Liver (tissue), 9 donors: ENCODE results near the gene CCDC190. TPM values are rescaled to one million over a fixed set of nuclear protein-coding genes. Genes with fewer than 3 reads are reported as not detected.

Experiments
- DNase-seq: peaks from one replicate; pipeline ENCODE4 v3.0.0-alpha.2; 2017; ENCODE audit warnings: low spot score
- H3K27ac ChIP-seq, 2 donors: one replicate each; pipeline ENCODE4 v1.7.0; 2013; ENCODE audit warnings: inconsistent platforms in 2 of 2, low read length in 2 of 2, control low read depth in 1 of 2, low read depth in 1 of 2, mild to moderate bottlenecking in 1 of 2
- H3K27me3 ChIP-seq, 4 donors: one replicate each; pipeline versions ENCODE4 v1.6.1 to v1.7.0; 2013; ENCODE audit warnings: low read length in 3 of 4, inconsistent platforms in 1 of 4, mild to moderate bottlenecking in 1 of 4, moderate library complexity in 1 of 4; ENCODE audit not compliant: control insufficient read depth in 4 of 4, insufficient read depth in 4 of 4
- H3K36me3 ChIP-seq, 4 donors: one replicate each; pipeline versions ENCODE4 v1.6.1 to v1.7.0; 2013; ENCODE audit warnings: low read length in 3 of 4, mild to moderate bottlenecking in 3 of 4, low read depth in 1 of 4, moderate library complexity in 1 of 4; ENCODE audit not compliant: control insufficient read depth in 4 of 4, insufficient read depth in 3 of 4
- H3K4me1 ChIP-seq, 4 donors: one replicate each; pipeline versions ENCODE4 v1.6.1 to v1.7.0; 2013; ENCODE audit warnings: low read length in 3 of 4, mild to moderate bottlenecking in 3 of 4, moderate library complexity in 1 of 4; ENCODE audit not compliant: control insufficient read depth in 4 of 4, insufficient read depth in 4 of 4
- H3K4me3 ChIP-seq, 3 donors: one replicate each; pipeline versions ENCODE4 v1.6.1 to v1.7.0; 2013; ENCODE audit warnings: low read length in 3 of 3, control low read depth in 1 of 3, low read depth in 1 of 3, mild to moderate bottlenecking in 1 of 3
- H3K9ac ChIP-seq, 2 donors: one replicate each; pipeline ENCODE4 v1.7.0; 2013; ENCODE audit warnings: low read length in 2 of 2, mild to moderate bottlenecking in 2 of 2, moderate library complexity in 2 of 2, control low read depth in 1 of 2, low read depth in 1 of 2
- H3K9me3 ChIP-seq, 4 donors: one replicate each; pipeline versions ENCODE4 v1.6.1 to v1.7.0; 2013; ENCODE audit warnings: low read length in 3 of 4; ENCODE audit not compliant: control insufficient read depth in 4 of 4
- EGR1 ChIP-seq, 2 donors: IDR thresholded peaks; 2 replicates each; pipeline ENCODE4 v1.6.1; 2016 to 2018; ENCODE audit warnings: antibody characterized with exemption in 2 of 2, low read depth in 2 of 2
- FOXA1 ChIP-seq: IDR thresholded peaks from 2 replicates; pipeline ENCODE4 v1.6.1; 2016; ENCODE audit warnings: antibody characterized with exemption
- GABPA ChIP-seq, 2 donors: IDR thresholded peaks in 1 of 2; conservative IDR thresholded peaks in 1 of 2; 2 replicates each; pipeline ENCODE4 v1.6.1; 2016; ENCODE audit warnings: antibody characterized with exemption in 2 of 2, mild to moderate bottlenecking in 1 of 2, moderate library complexity in 1 of 2
- HNF4A ChIP-seq, 2 donors: conservative IDR thresholded peaks; 2 replicates each; pipeline ENCODE4 v1.6.1; 2016; ENCODE audit warnings: antibody characterized with exemption in 2 of 2, mild to moderate bottlenecking in 2 of 2
- HNF4G ChIP-seq: IDR thresholded peaks from 2 replicates; pipeline ENCODE4 v1.6.1; 2016; ENCODE audit warnings: antibody characterized with exemption
- JUND ChIP-seq, 2 donors: IDR thresholded peaks; 2 replicates each; pipeline ENCODE4 v1.6.1; 2016; ENCODE audit warnings: antibody characterized with exemption in 2 of 2
- NR2F2 ChIP-seq: IDR thresholded peaks from 2 replicates; pipeline ENCODE4 v1.6.1; 2016; ENCODE audit warnings: antibody characterized with exemption
- RXRA ChIP-seq, 2 donors: IDR thresholded peaks; 2 replicates each; pipeline ENCODE4 v1.6.1; 2017 to 2018; ENCODE audit warnings: antibody characterized with exemption in 2 of 2, mild to moderate bottlenecking in 1 of 2
- SP1 ChIP-seq: IDR thresholded peaks from 2 replicates; pipeline ENCODE4 v1.6.1; 2018; ENCODE audit warnings: antibody characterized with exemption, mild to moderate bottlenecking
- TAF1 ChIP-seq: conservative IDR thresholded peaks from 2 replicates; pipeline ENCODE4 v1.6.1; 2016; ENCODE audit warnings: antibody characterized with exemption, mild to moderate bottlenecking
- YY1 ChIP-seq: IDR thresholded peaks from 2 replicates; pipeline ENCODE4 v1.6.1; 2016; ENCODE audit warnings: antibody characterized with exemption, mild to moderate bottlenecking
- WGBS: extraction: QIAGEN DNeasy Blood & Tissue Kit; methylation state at CpG from one replicate; pipeline ENCODE4 v1.1.7; 2013; 5-methylcytosine and 5-hydroxymethylcytosine counted together
- polyA plus RNA-seq, 2 donors: library from polyadenylated mRNA; stranded (reverse) in 1 of 2; unstranded in 1 of 2; fragments of 200-250 nt in 1 of 2; fragments of >200 nt in 1 of 2; fragmentation: Nextera tagmentation in 1 of 2; extraction: Ambion mirVana in 1 of 2; gene quantifications; one replicate each; pipeline versions ENCODE4 v1.2.1 to v1.2.3, GENCODE V29; 2013 to 2015
- total RNA-seq, 2 donors: library from RNA; depleted of rRNA; stranded (reverse); fragments of >200 nt; gene quantifications; one replicate each; pipeline ENCODE4 v1.2.3, GENCODE V29; 2014
- TF ChIP-seq, protein P1 (sequence below): fragments of 150-350 bp; IDR thresholded peaks from 2 replicates; pipeline ENCODE4 v1.5.1; 2017; ENCODE audit warnings: improper control_type of control experiment, low read depth, low read length; ENCODE audit not compliant: missing input control
- TF ChIP-seq, protein P2 (sequence below): IDR thresholded peaks from 2 replicates; pipeline ENCODE4 v1.6.1; 2016; ENCODE audit warnings: antibody characterized with exemption
- TF ChIP-seq, protein P3 (sequence below): IDR thresholded peaks from 2 replicates; pipeline ENCODE4 v1.6.1; 2016; ENCODE audit warnings: antibody characterized with exemption
- donor health status: healthy.
- donor health status: healthy.
- donor health status: healthy.
- donor health status: healthy.
- donor health status: healthy.

Gene CCDC190
- total and polyA plus RNA-seq, 4 donors = not detected

DNA sequence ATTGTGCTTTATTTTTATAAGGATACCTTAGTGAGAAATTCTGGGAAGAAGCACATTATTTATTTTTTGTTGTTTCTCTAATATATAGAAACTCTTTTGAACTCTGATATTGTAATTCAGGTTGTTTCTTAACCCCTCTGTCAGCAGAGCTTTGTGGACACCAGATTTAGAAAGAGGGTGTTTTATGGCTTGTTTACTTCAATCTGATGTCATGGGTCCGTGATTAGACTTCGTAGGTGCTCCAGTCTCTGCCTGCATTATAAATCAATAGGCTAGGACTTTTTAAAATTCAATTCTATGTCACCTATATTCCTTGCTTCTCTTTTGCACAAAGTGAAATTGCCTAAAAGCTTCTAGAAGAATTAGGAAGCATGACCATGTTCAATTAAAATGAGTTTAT, 47.3 kb upstream of the CCDC190 start (continued):
- TF ChIP-seq SP1 (no peak), EGR1 (IDR thresholded peaks at IDR 0.05; ENCODE audit: low read depth in 2 of 2) (no peak)

DNA sequence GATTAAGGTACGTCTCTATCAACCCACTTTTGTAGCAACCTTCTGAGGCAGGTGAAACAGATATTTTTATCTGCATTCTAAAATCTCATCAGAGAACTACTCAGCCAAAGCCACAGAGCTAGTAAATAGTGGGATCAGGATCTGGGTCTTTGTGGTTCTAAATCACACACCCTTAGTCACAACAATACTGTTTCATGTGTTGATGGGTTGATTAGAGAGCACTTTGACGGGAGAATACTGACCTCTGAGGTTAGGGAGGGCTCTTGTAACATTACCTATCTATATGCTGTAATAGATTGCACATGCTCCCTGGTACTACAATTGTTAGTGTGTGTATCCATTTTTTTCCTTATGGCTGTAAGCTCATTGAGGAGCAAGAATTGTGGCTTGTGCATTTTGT, 45.5 kb upstream of the CCDC190 start:
- no peak for DNase-seq
- no peak for TF ChIP-seq HNF4G
- TF ChIP-seq RXRA (IDR thresholded peaks at IDR 0.05) = no peak
- TF ChIP-seq EGR1 (IDR thresholded peaks at IDR 0.05; ENCODE audit: low read depth in 2 of 2) = no peak
- no peak for TF ChIP-seq YY1
- TF ChIP-seq NR2F2 = no peak
- TF ChIP-seq, protein P1, sequence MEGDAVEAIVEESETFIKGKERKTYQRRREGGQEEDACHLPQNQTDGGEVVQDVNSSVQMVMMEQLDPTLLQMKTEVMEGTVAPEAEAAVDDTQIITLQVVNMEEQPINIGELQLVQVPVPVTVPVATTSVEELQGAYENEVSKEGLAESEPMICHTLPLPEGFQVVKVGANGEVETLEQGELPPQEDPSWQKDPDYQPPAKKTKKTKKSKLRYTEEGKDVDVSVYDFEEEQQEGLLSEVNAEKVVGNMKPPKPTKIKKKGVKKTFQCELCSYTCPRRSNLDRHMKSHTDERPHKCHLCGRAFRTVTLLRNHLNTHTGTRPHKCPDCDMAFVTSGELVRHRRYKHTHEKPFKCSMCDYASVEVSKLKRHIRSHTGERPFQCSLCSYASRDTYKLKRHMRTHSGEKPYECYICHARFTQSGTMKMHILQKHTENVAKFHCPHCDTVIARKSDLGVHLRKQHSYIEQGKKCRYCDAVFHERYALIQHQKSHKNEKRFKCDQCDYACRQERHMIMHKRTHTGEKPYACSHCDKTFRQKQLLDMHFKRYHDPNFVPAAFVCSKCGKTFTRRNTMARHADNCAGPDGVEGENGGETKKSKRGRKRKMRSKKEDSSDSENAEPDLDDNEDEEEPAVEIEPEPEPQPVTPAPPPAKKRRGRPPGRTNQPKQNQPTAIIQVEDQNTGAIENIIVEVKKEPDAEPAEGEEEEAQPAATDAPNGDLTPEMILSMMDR = no peak
- no peak for TF ChIP-seq HNF4A (conservative IDR thresholded peaks at IDR 0.05)
- H3K4me3 ChIP-seq = no peak overlapping the region
- peaks cover 0 to under 1% (median 0%) of the 10 kb centered on the region in 4 donors for H3K9me3 ChIP-seq
- WGBS = 85% methylated on average over 2 of the region's 2 CpGs
- H3K4me1 ChIP-seq = no peaks in the 10 kb centered on the region
- no peak overlapping the region for H3K9ac ChIP-seq
- H3K27me3 ChIP-seq = no peaks in the 10 kb centered on the region
- no peak overlapping the region for H3K27ac ChIP-seq
- H3K36me3 ChIP-seq = no peaks in the 10 kb centered on the region

DNA sequence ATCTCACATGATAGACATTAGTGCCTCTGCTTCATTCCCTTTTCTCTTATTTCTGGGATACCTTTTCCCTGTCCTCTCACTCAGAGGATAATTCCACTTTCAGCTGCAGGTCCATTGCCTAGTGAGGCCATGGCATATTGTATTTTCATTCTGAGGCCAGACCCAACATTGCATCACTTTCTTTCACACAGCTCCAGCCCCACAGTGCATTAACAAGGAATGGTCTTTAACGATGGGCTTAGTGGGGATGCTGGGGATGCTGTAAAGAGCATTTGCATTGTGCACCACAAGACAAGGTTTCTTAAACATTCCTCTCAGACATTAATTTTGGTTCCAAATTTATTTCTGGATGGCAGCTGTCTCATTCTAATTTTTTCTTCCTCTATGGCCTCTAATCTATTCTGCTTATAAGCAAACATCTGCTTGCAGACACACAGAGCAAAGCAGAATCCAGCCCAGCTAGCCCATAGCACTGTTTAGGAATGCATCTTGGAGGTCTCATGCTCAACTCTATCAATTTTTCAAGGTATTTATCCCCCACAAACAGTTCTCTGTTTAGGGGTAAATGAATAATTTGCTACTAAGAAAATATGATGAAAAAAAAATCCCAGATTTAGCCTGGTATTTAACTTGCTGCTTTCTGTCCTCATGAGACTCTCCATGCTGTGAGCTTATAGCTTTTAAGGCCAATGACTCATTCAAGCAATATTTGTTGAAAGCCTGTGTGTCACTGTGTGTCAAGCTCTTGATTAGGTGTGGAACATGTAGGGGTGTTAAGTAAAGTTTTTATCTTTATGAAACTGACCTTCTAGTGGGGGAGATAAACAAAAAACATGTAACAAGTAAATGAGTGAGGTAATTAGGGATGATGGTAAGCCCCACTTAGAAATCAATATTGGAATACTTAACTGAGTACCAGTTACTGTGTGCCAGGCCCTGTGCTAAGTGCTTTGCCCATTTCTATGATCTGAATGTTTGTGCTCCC, 44.5 kb upstream of the CCDC190 start:
- 49% methylated on average over 1 of the region's 1 CpG for WGBS
- no peak overlapping the region for H3K9ac ChIP-seq
- DNase-seq = no peak

More for the DNA sequence above, 44.5 kb upstream of the CCDC190 start:
- no peaks in the 10 kb centered on the region for H3K36me3 ChIP-seq
- no peaks in the 10 kb centered on the region for H3K4me1 ChIP-seq
- H3K9me3 ChIP-seq = no peaks in the 10 kb centered on the region
- TF ChIP-seq, protein P2, sequence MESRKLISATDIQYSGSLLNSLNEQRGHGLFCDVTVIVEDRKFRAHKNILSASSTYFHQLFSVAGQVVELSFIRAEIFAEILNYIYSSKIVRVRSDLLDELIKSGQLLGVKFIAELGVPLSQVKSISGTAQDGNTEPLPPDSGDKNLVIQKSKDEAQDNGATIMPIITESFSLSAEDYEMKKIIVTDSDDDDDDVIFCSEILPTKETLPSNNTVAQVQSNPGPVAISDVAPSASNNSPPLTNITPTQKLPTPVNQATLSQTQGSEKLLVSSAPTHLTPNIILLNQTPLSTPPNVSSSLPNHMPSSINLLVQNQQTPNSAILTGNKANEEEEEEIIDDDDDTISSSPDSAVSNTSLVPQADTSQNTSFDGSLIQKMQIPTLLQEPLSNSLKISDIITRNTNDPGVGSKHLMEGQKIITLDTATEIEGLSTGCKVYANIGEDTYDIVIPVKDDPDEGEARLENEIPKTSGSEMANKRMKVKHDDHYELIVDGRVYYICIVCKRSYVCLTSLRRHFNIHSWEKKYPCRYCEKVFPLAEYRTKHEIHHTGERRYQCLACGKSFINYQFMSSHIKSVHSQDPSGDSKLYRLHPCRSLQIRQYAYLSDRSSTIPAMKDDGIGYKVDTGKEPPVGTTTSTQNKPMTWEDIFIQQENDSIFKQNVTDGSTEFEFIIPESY = no peak
- TF ChIP-seq FOXA1 = no peak
- TF ChIP-seq HNF4G = no peak
- no peak for TF ChIP-seq GABPA (IDR thresholded peaks at IDR 0.05 in 1 of 2, conservative IDR thresholded peaks at IDR 0.05 in 1 of 2)
- TF ChIP-seq, protein P3, sequence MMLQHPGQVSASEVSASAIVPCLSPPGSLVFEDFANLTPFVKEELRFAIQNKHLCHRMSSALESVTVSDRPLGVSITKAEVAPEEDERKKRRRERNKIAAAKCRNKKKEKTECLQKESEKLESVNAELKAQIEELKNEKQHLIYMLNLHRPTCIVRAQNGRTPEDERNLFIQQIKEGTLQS = no peak
- TF ChIP-seq HNF4A (conservative IDR thresholded peaks at IDR 0.05) = no peak
- no peak for TF ChIP-seq JUND (IDR thresholded peaks at IDR 0.05)
- no peak for TF ChIP-seq TAF1
- no peak for TF ChIP-seq EGR1 (IDR thresholded peaks at IDR 0.05; ENCODE audit: low read depth in 2 of 2)
- H3K27ac ChIP-seq = no peak overlapping the region
- no peak overlapping the region for H3K4me3 ChIP-seq
- H3K27me3 ChIP-seq = no peaks in the 10 kb centered on the region
